ENCODE data around the gene TSPAN8. TPM values are rescaled to one million over a fixed set of nuclear protein-coding genes. Genes with fewer than 3 reads are reported as not detected.

TSPAN8 gene
- under 0.01 and 0.17 TPM in 2 replicates for total RNA-seq
- 0.07 TPM in 1 of 2 replicates, not detected in the other for polyA plus RNA-seq
- polyA plus RNA-seq (2012) = not detected in 2 replicates
- polyA minus RNA-seq (ENCODE audit: low replicate concordance) = not detected in 2 replicates

- no peaks in the 10 kb centered on the region for H3K79me2 ChIP-seq (ENCODE audit: control insufficient read depth, insufficient read depth, low read length)
- H3K9ac ChIP-seq (ENCODE audit: insufficient read depth, low read length) = no peak within 1 kb of the TSS
Observed at GRCh38 chr12:71157601-71158233, at the start of gene TSPAN8. TSPAN8 (minus strand) TSS chr12:71157999; CDS start chr12:71157678, 321 bp downstream.

GRCh38 chr12:71201136-71201679, 43.4 kb upstream of the TSPAN8 start:
- Histone ChIP-seq H3K27me3 (ENCODE audit: control insufficient read depth, insufficient read depth, low read length) (no peaks in the 10 kb centered on the region), H3K4me1 (ENCODE audit: control insufficient read depth, extremely low read depth, insufficient read depth, low read length) (no peaks in the 10 kb centered on the region), H4K20me1 (ENCODE audit: control insufficient read depth, extremely low read depth, insufficient read depth, low read length) (no peaks in the 10 kb centered on the region), H2AFZ (ENCODE audit: low read length) (no peak overlapping the region), H3K79me2 (ENCODE audit: control insufficient read depth, insufficient read depth, low read length) (no peaks in the 10 kb centered on the region), H3K4me3 (replicated peaks in 1 of 4; ENCODE audit: control extremely low read depth in 1 of 4, insufficient read depth in 1 of 4, low read depth in 3 of 4, low read length in 4 of 4) (no peak overlapping the region), H3K9me3 (ENCODE audit: control insufficient read depth, insufficient read depth, low read depth, low read length) (no peaks in the 10 kb centered on the region), H3K9ac (ENCODE audit: insufficient read depth, low read length) (no peak overlapping the region), H3K27ac (ENCODE audit: insufficient read depth, low read length) (no peak overlapping the region), H3K4me2 (ENCODE audit: extremely low read depth, insufficient read depth, low read length) (no peak overlapping the region), H3K36me3 (ENCODE audit: control insufficient read depth, insufficient read depth, low read length) (no peaks in the 10 kb centered on the region)
- no peak for DNase-seq (ENCODE audit: low read depth in 2 of 2)
- TF ChIP-seq EZH2 (IDR thresholded peaks at IDR 0.05; ENCODE audit: low read length, missing control alignments) (no peak), CTCF (conservative IDR thresholded peaks at IDR 0.05 in 1 of 2, IDR thresholded peaks at IDR 0.05 in 1 of 2; ENCODE audit: low read depth in 1 of 2, low read length in 2 of 2) (no peak)

More at GRCh38 chr12:71157601-71158233, at the start of gene TSPAN8:
- TF ChIP-seq EZH2 (IDR thresholded peaks at IDR 0.05; ENCODE audit: low read length, missing control alignments) = no peak
- TF ChIP-seq CTCF (conservative IDR thresholded peaks at IDR 0.05 in 1 of 2, IDR thresholded peaks at IDR 0.05 in 1 of 2; ENCODE audit: low read depth in 1 of 2, low read length in 2 of 2) = no peak
- Histone ChIP-seq H4K20me1 (ENCODE audit: control insufficient read depth, extremely low read depth, insufficient read depth, low read length) (no peaks in the 10 kb centered on the region), H3K4me2 (ENCODE audit: extremely low read depth, insufficient read depth, low read length) (peak within 1 kb of the TSS; percentile 10), H3K27me3 (ENCODE audit: control insufficient read depth, insufficient read depth, low read length) (no peaks in the 10 kb centered on the region), H2AFZ (ENCODE audit: low read length) (no peak within 1 kb of the TSS), H3K4me3 (replicated peaks in 1 of 4; ENCODE audit: control extremely low read depth in 1 of 4, insufficient read depth in 1 of 4, low read depth in 3 of 4, low read length in 4 of 4) (no peak within 1 kb of the TSS), H3K4me1 (ENCODE audit: control insufficient read depth, extremely low read depth, insufficient read depth, low read length) (no peaks in the 10 kb centered on the region), H3K27ac (ENCODE audit: insufficient read depth, low read length) (no peak within 1 kb of the TSS), H3K36me3 (ENCODE audit: control insufficient read depth, insufficient read depth, low read length) (no peaks in the 10 kb centered on the region), H3K9me3 (ENCODE audit: control insufficient read depth, insufficient read depth, low read depth, low read length) (no peaks in the 10 kb centered on the region)
- no peak for DNase-seq (ENCODE audit: low read depth in 2 of 2)

GRCh38 chr12:71200706-71201105, 42.9 kb upstream of the TSPAN8 start:
- Histone ChIP-seq H3K9me3 (ENCODE audit: control insufficient read depth, insufficient read depth, low read depth, low read length) (no peaks in the 10 kb centered on the region), H3K36me3 (ENCODE audit: control insufficient read depth, insufficient read depth, low read length) (no peaks in the 10 kb centered on the region), H3K79me2 (ENCODE audit: control insufficient read depth, insufficient read depth, low read length) (no peaks in the 10 kb centered on the region), H3K4me2 (ENCODE audit: extremely low read depth, insufficient read depth, low read length) (no peak overlapping the region), H3K4me3 (replicated peaks in 1 of 4; ENCODE audit: control extremely low read depth in 1 of 4, insufficient read depth in 1 of 4, low read depth in 3 of 4, low read length in 4 of 4) (no peak overlapping the region), H2AFZ (ENCODE audit: low read length) (no peak overlapping the region), H3K27ac (ENCODE audit: insufficient read depth, low read length) (no peak overlapping the region), H3K4me1 (ENCODE audit: control insufficient read depth, extremely low read depth, insufficient read depth, low read length) (no peaks in the 10 kb centered on the region), H3K27me3 (ENCODE audit: control insufficient read depth, insufficient read depth, low read length) (no peaks in the 10 kb centered on the region), H4K20me1 (ENCODE audit: control insufficient read depth, extremely low read depth, insufficient read depth, low read length) (no peaks in the 10 kb centered on the region), H3K9ac (ENCODE audit: insufficient read depth, low read length) (no peak overlapping the region)
- DNase-seq (ENCODE audit: low read depth in 2 of 2) = no peak
- no peak for TF ChIP-seq CTCF (conservative IDR thresholded peaks at IDR 0.05 in 1 of 2, IDR thresholded peaks at IDR 0.05 in 1 of 2; ENCODE audit: low read depth in 1 of 2, low read length in 2 of 2)
- no peak for TF ChIP-seq EZH2 (IDR thresholded peaks at IDR 0.05; ENCODE audit: low read length, missing control alignments)
